ENCODE data around the gene GALNT6.

The GALNT6 gene

GRCh38 chr12:51403159-51403558 is 12.0 kb upstream of the GALNT6 start:
- Histone ChIP-seq H3K9ac (ENCODE audit: low read depth, low read length, poor library complexity) (no peak overlapping the region), H3K79me1 (ENCODE audit: low read depth, low read length) (no peaks in the 10 kb centered on the region), H3K27ac (replicated peaks; ENCODE audit: low read length) (no peak overlapping the region), H2BK12ac (ENCODE audit: low read length) (no peak overlapping the region), H4K91ac (ENCODE audit: low read depth, low read length, poor library complexity) (no peak overlapping the region), H3K36me3 (replicated peaks in 1 of 2; ENCODE audit: control insufficient read depth in 2 of 2, insufficient read depth in 2 of 2, low read length in 2 of 2) (no peaks in the 10 kb centered on the region), H3K23ac (ENCODE audit: low read depth, low read length, poor library complexity) (no peak overlapping the region), H2BK120ac (ENCODE audit: low read depth, low read length) (no peak overlapping the region), H2BK5ac (ENCODE audit: low read length) (no peak overlapping the region), H2AFZ (ENCODE audit: low read length) (no peak overlapping the region), H3K9me3 (replicated peaks in 1 of 2; ENCODE audit: control insufficient read depth in 2 of 2, insufficient read depth in 1 of 2, low read depth in 1 of 2, low read length in 2 of 2) (no peaks in the 10 kb centered on the region), H3K4ac (ENCODE audit: low read length) (no peak overlapping the region), H3K4me2 (ENCODE audit: insufficient read depth, low read length, poor library complexity, severe bottlenecking) (no peak overlapping the region), H3K14ac (ENCODE audit: low read length) (no peak overlapping the region), H4K8ac (ENCODE audit: low read depth, low read length) (no peak overlapping the region), H2AK5ac (ENCODE audit: low read depth, low read length) (no peak overlapping the region), H3K18ac (ENCODE audit: low read length) (no peak overlapping the region), H3K4me3 (ENCODE audit: low read length in 2 of 2) (no peak overlapping the region), H3K27me3 (ENCODE audit: control insufficient read depth in 3 of 3, insufficient read depth in 3 of 3, low read depth in 1 of 3, low read length in 3 of 3) (peaks cover 0 to 51% (median 2%) of the 10 kb centered on the region in 3 experiments), H2BK15ac (ENCODE audit: low read length) (no peak overlapping the region), H3K4me1 (ENCODE audit: control insufficient read depth in 2 of 2, insufficient read depth in 1 of 2, low read depth in 1 of 2, low read length in 2 of 2) (no peaks in the 10 kb centered on the region)
- DNase-seq (ENCODE audit: low spot score): no peak
- no CpG with 5 or more reads among the region's 6 CpGs for WGBS, 2 donors (ENCODE audit: extremely low coverage in 2 of 2, insufficient read length in 2 of 2, insufficient replicate concordance in 1 of 2)

DNA sequence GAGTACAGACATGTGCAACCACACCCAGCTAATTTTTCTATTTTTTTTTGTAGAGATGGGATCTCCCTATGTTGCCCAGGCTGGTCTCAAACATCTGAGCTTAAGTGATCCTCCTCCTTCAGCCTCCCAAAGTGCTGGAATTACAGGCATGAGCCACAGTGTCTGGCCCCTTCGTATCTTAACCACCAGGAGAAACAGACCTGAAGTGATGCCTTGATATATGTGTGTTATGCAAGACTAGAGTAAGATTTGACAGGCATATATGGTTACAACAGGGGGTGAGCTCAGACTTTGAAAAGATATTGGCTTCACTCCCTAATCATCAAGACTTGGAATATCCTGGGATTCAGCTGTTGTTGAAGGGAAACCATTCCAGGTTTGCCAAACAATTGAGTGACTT is 10.7 kb upstream of the GALNT6 start:
- Histone ChIP-seq H4K91ac (ENCODE audit: low read depth, low read length, poor library complexity) (no peak overlapping the region), H4K8ac (ENCODE audit: low read depth, low read length) (no peak overlapping the region), H2BK120ac (ENCODE audit: low read depth, low read length) (no peak overlapping the region), H3K9me3 (replicated peaks in 1 of 2; ENCODE audit: control insufficient read depth in 2 of 2, insufficient read depth in 1 of 2, low read depth in 1 of 2, low read length in 2 of 2) (no peaks in the 10 kb centered on the region), H3K14ac (ENCODE audit: low read length) (no peak overlapping the region), H2BK5ac (ENCODE audit: low read length) (no peak overlapping the region), H3K4ac (ENCODE audit: low read length) (no peak overlapping the region), H3K4me2 (ENCODE audit: insufficient read depth, low read length, poor library complexity, severe bottlenecking) (no peak overlapping the region), H2BK12ac (ENCODE audit: low read length) (no peak overlapping the region), H3K27ac (replicated peaks; ENCODE audit: low read length) (no peak overlapping the region), H2AFZ (ENCODE audit: low read length) (no peak overlapping the region), H3K4me3 (ENCODE audit: low read length in 2 of 2) (no peak overlapping the region), H3K36me3 (replicated peaks in 1 of 2; ENCODE audit: control insufficient read depth in 2 of 2, insufficient read depth in 2 of 2, low read length in 2 of 2) (no peaks in the 10 kb centered on the region), H3K9ac (ENCODE audit: low read depth, low read length, poor library complexity) (no peak overlapping the region), H2BK15ac (ENCODE audit: low read length) (no peak overlapping the region), H3K4me1 (ENCODE audit: control insufficient read depth in 2 of 2, insufficient read depth in 1 of 2, low read depth in 1 of 2, low read length in 2 of 2) (no peaks in the 10 kb centered on the region), H3K23ac (ENCODE audit: low read depth, low read length, poor library complexity) (no peak overlapping the region), H3K18ac (ENCODE audit: low read length) (no peak overlapping the region), H3K79me1 (ENCODE audit: low read depth, low read length) (no peaks in the 10 kb centered on the region), H2AK5ac (ENCODE audit: low read depth, low read length) (no peak overlapping the region), H3K27me3 (ENCODE audit: control insufficient read depth in 3 of 3, insufficient read depth in 3 of 3, low read depth in 1 of 3, low read length in 3 of 3) (peaks cover 0 to 59% (median 2%) of the 10 kb centered on the region in 3 experiments)
- no CpG with 5 or more reads among the region's 1 CpG for WGBS, 2 donors (ENCODE audit: extremely low coverage in 2 of 2, insufficient read length in 2 of 2, insufficient replicate concordance in 1 of 2)
- no peak for DNase-seq (ENCODE audit: low spot score)

- Histone ChIP-seq H3K79me1 (ENCODE audit: low read depth, low read length) (no peaks in the 10 kb centered on the region), H3K36me3 (replicated peaks in 1 of 2; ENCODE audit: control insufficient read depth in 2 of 2, insufficient read depth in 2 of 2, low read length in 2 of 2) (no peaks in the 10 kb centered on the region), H3K4ac (ENCODE audit: low read length) (no peak overlapping the region), H3K23ac (ENCODE audit: low read depth, low read length, poor library complexity) (no peak overlapping the region), H2BK5ac (ENCODE audit: low read length) (no peak overlapping the region), H2BK120ac (ENCODE audit: low read depth, low read length) (no peak overlapping the region), H2AK5ac (ENCODE audit: low read depth, low read length) (peak overlapping the region; percentile 28), H3K4me3 (ENCODE audit: low read length in 2 of 2) (no peak overlapping the region), H2BK12ac (ENCODE audit: low read length) (no peak overlapping the region), H3K9ac (ENCODE audit: low read depth, low read length, poor library complexity) (no peak overlapping the region), H4K8ac (ENCODE audit: low read depth, low read length) (peak overlapping the region; percentile 23), H2BK15ac (ENCODE audit: low read length) (peak overlapping the region; percentile 71), H3K4me2 (ENCODE audit: insufficient read depth, low read length, poor library complexity, severe bottlenecking) (no peak overlapping the region), H3K9me3 (replicated peaks in 1 of 2; ENCODE audit: control insufficient read depth in 2 of 2, insufficient read depth in 1 of 2, low read depth in 1 of 2, low read length in 2 of 2) (no peaks in the 10 kb centered on the region), H3K18ac (ENCODE audit: low read length) (no peak overlapping the region), H3K4me1 (ENCODE audit: control insufficient read depth in 2 of 2, insufficient read depth in 1 of 2, low read depth in 1 of 2, low read length in 2 of 2) (no peaks in the 10 kb centered on the region), H3K27ac (replicated peaks; ENCODE audit: low read length) (no peak overlapping the region), H3K14ac (ENCODE audit: low read length) (no peak overlapping the region), H2AFZ (ENCODE audit: low read length) (no peak overlapping the region), H4K91ac (ENCODE audit: low read depth, low read length, poor library complexity) (no peak overlapping the region), H3K27me3 (ENCODE audit: control insufficient read depth in 3 of 3, insufficient read depth in 3 of 3, low read depth in 1 of 3, low read length in 3 of 3) (peaks cover 0 to 57% (median 0%) of the 10 kb centered on the region in 3 experiments)
- WGBS, 2 donors (ENCODE audit: extremely low coverage in 2 of 2, insufficient read length in 2 of 2, insufficient replicate concordance in 1 of 2): no CpG with 5 or more reads among the region's 13 CpGs
- no peak for DNase-seq (ENCODE audit: low spot score)
Observed at GRCh38 chr12:51401486-51401885, 10.3 kb upstream of the GALNT6 start.

GRCh38 chr12:51401020-51401419 is 9.8 kb upstream of the GALNT6 start:
- Histone ChIP-seq H3K4me2 (ENCODE audit: insufficient read depth, low read length, poor library complexity, severe bottlenecking) (no peak overlapping the region), H3K9ac (ENCODE audit: low read depth, low read length, poor library complexity) (no peak overlapping the region), H3K36me3 (replicated peaks in 1 of 2; ENCODE audit: control insufficient read depth in 2 of 2, insufficient read depth in 2 of 2, low read length in 2 of 2) (no peaks in the 10 kb centered on the region), H2BK120ac (ENCODE audit: low read depth, low read length) (no peak overlapping the region), H3K18ac (ENCODE audit: low read length) (no peak overlapping the region), H2BK15ac (ENCODE audit: low read length) (peak overlapping the region; percentile 71), H2AK5ac (ENCODE audit: low read depth, low read length) (peak overlapping the region; percentile 56), H2AFZ (ENCODE audit: low read length) (no peak overlapping the region), H2BK12ac (ENCODE audit: low read length) (no peak overlapping the region), H3K79me1 (ENCODE audit: low read depth, low read length) (no peaks in the 10 kb centered on the region), H3K27me3 (ENCODE audit: control insufficient read depth in 3 of 3, insufficient read depth in 3 of 3, low read depth in 1 of 3, low read length in 3 of 3) (peaks cover 0 to 52% (median 0%) of the 10 kb centered on the region in 3 experiments), H3K4ac (ENCODE audit: low read length) (no peak overlapping the region), H3K27ac (replicated peaks; ENCODE audit: low read length) (no peak overlapping the region), H3K23ac (ENCODE audit: low read depth, low read length, poor library complexity) (no peak overlapping the region), H3K4me3 (ENCODE audit: low read length in 2 of 2) (no peak overlapping the region), H3K9me3 (replicated peaks in 1 of 2; ENCODE audit: control insufficient read depth in 2 of 2, insufficient read depth in 1 of 2, low read depth in 1 of 2, low read length in 2 of 2) (no peaks in the 10 kb centered on the region), H4K91ac (ENCODE audit: low read depth, low read length, poor library complexity) (no peak overlapping the region), H4K8ac (ENCODE audit: low read depth, low read length) (peak overlapping the region; percentile 23), H2BK5ac (ENCODE audit: low read length) (no peak overlapping the region), H3K4me1 (ENCODE audit: control insufficient read depth in 2 of 2, insufficient read depth in 1 of 2, low read depth in 1 of 2, low read length in 2 of 2) (no peaks in the 10 kb centered on the region), H3K14ac (ENCODE audit: low read length) (no peak overlapping the region)
- DNase-seq (ENCODE audit: low spot score): no peak
- WGBS, 2 donors (ENCODE audit: extremely low coverage in 2 of 2, insufficient read length in 2 of 2, insufficient replicate concordance in 1 of 2): no CpG with 5 or more reads among the region's 14 CpGs
